Transverse colon (tissue), 4 donors: ENCODE data around the gene PTGR3.

ENCODE experiments used
- EP300 ChIP-seq: sonication (generic); formaldehyde crosslinking; IDR thresholded peaks from one replicate; pipeline ENCODE4 v1.6.1; 2017; ENCODE audit warnings: antibody characterized with exemption, low read depth
- POLR2A ChIP-seq: fragments of 450-650 bp; IDR thresholded peaks from one replicate; pipeline ENCODE4 v1.6.1; 2016; ENCODE audit warnings: antibody characterized with exemption, mild to moderate bottlenecking, moderate library complexity
- POLR2AphosphoS5 ChIP-seq, 3 donors: sonication (generic); formaldehyde crosslinking; IDR thresholded peaks; one replicate each; pipeline ENCODE4 v1.6.1; 2016; ENCODE audit warnings: antibody characterized with exemption in 3 of 3
- TF ChIP-seq, protein P1 (sequence below), 5 experiments: fragments of 200-600 bp in 3 of 5; fragments of 450-650 bp in 2 of 5; sonication (generic) in 3 of 5; IDR thresholded peaks; 1 replicate in 2 of 5; 2 replicates in 3 of 5; pipeline ENCODE4 v1.5.1; 2016 to 2017; ENCODE audit warnings: antibody characterized with exemption in 5 of 5, inconsistent platforms in 3 of 5, mild to moderate bottlenecking in 2 of 5, moderate library complexity in 1 of 5

DNA sequence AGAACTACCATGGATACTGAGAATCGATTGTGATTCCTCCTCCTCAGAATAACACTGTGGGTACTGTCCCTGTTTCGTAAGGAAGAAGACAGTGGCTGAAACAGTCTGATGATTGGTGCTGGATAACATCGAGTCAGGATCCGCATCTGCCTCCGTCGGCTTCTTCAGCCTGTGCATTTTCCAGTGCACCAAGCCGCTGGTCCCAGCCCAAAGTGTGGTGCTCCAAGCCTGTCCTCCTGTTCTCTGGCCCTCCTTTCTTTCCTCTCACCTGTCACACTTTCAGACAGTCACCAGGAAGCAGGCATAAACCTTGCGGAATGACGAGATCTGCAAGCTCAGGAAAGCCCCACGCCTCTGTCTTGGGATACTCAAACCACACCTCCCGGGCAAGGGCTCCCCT is 30.6 kb downstream of the PTGR3 start:
- no peak for TF ChIP-seq POLR2AphosphoS5 (IDR thresholded peaks at IDR 0.05)
- TF ChIP-seq, protein P1, sequence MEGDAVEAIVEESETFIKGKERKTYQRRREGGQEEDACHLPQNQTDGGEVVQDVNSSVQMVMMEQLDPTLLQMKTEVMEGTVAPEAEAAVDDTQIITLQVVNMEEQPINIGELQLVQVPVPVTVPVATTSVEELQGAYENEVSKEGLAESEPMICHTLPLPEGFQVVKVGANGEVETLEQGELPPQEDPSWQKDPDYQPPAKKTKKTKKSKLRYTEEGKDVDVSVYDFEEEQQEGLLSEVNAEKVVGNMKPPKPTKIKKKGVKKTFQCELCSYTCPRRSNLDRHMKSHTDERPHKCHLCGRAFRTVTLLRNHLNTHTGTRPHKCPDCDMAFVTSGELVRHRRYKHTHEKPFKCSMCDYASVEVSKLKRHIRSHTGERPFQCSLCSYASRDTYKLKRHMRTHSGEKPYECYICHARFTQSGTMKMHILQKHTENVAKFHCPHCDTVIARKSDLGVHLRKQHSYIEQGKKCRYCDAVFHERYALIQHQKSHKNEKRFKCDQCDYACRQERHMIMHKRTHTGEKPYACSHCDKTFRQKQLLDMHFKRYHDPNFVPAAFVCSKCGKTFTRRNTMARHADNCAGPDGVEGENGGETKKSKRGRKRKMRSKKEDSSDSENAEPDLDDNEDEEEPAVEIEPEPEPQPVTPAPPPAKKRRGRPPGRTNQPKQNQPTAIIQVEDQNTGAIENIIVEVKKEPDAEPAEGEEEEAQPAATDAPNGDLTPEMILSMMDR (IDR thresholded peaks at IDR 0.05): no peak
- TF ChIP-seq POLR2A: no peak
- no peak for TF ChIP-seq EP300
